Breast epithelium (tissue), 3 donors: ENCODE measurements around the gene USH1C.

ENCODE experiments used
- POLR2A ChIP-seq: fragments of 450-650 bp; IDR thresholded peaks from one replicate; pipeline ENCODE4 v1.6.1; 2016; ENCODE audit warnings: antibody characterized with exemption, mild to moderate bottlenecking, moderate library complexity
- POLR2AphosphoS5 ChIP-seq, 3 donors: sonication (generic); formaldehyde crosslinking; IDR thresholded peaks; one replicate each; pipeline ENCODE4 v1.6.1; 2017; ENCODE audit warnings: antibody characterized with exemption in 3 of 3
- TF ChIP-seq, protein P1 (sequence below), 3 donors: fragments of 450-650 bp; IDR thresholded peaks; one replicate each; pipeline ENCODE4 v1.5.1; 2016 to 2017; ENCODE audit warnings: antibody characterized with exemption in 3 of 3, mild to moderate bottlenecking in 3 of 3, moderate library complexity in 3 of 3

GRCh38 chr11:17560281-17561110 is 16.3 kb upstream of the USH1C start:
- TF ChIP-seq POLR2A (no peak), POLR2AphosphoS5 (IDR thresholded peaks at IDR 0.05) (no peak)
- TF ChIP-seq, protein P1, sequence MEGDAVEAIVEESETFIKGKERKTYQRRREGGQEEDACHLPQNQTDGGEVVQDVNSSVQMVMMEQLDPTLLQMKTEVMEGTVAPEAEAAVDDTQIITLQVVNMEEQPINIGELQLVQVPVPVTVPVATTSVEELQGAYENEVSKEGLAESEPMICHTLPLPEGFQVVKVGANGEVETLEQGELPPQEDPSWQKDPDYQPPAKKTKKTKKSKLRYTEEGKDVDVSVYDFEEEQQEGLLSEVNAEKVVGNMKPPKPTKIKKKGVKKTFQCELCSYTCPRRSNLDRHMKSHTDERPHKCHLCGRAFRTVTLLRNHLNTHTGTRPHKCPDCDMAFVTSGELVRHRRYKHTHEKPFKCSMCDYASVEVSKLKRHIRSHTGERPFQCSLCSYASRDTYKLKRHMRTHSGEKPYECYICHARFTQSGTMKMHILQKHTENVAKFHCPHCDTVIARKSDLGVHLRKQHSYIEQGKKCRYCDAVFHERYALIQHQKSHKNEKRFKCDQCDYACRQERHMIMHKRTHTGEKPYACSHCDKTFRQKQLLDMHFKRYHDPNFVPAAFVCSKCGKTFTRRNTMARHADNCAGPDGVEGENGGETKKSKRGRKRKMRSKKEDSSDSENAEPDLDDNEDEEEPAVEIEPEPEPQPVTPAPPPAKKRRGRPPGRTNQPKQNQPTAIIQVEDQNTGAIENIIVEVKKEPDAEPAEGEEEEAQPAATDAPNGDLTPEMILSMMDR (IDR thresholded peaks at IDR 0.05) = no peak
